GM19468 (cell line): ENCODE data around the gene GOLPH3.
"Not testable (repeated sequence)": the region's sequence is repeated elsewhere in the genome, so short reads cannot be mapped to it uniquely, and the experiment has no call there.

Experiments
- ATAC-seq: cut with Tn5 transposase; IDR thresholded peaks from one replicate; pipeline ENCODE4 v1.9.1; 2021; ENCODE audit warnings: mild to moderate bottlenecking, moderate library complexity, moderate number of reproducible peaks; ENCODE audit not compliant: unreplicated experiment; ENCODE audit errors: extremely low read depth

Gene GOLPH3

DNA sequence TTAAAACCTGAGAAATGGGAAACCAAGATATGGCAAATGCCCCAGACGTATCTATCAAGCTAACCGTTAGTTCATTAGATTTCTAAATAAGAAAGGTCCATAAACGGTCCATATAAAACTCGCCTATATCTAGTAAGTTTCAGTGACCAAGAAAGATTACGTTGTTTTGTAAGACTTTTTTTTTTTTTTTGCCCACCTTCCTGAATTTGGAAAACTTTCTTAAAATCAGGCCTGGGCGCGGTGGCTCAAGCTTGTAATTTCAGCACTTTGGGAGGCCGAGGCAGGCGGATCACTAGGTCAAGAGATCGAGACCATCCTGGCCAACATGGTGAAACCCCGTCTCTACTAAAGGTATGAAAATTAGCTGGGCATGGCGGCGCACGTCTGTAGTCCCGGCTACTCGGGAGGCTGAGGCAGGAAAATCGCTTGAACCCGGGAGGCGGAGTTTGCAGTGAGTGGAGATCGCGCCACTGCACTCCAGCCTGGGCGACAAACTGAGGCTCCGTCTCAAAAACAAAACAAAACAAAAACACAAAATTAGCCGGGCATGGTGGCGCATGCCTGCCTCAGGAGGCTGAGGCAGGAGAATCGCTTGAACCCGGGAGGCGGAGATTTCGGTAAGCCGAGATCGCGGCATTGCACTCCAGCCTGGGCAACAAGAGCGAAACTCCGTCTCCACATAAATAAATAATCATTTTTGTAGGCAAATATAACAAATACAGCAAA lies 1.8 kb downstream of the GOLPH3 start:
- ATAC-seq, result not testable (repeated sequence)

DNA sequence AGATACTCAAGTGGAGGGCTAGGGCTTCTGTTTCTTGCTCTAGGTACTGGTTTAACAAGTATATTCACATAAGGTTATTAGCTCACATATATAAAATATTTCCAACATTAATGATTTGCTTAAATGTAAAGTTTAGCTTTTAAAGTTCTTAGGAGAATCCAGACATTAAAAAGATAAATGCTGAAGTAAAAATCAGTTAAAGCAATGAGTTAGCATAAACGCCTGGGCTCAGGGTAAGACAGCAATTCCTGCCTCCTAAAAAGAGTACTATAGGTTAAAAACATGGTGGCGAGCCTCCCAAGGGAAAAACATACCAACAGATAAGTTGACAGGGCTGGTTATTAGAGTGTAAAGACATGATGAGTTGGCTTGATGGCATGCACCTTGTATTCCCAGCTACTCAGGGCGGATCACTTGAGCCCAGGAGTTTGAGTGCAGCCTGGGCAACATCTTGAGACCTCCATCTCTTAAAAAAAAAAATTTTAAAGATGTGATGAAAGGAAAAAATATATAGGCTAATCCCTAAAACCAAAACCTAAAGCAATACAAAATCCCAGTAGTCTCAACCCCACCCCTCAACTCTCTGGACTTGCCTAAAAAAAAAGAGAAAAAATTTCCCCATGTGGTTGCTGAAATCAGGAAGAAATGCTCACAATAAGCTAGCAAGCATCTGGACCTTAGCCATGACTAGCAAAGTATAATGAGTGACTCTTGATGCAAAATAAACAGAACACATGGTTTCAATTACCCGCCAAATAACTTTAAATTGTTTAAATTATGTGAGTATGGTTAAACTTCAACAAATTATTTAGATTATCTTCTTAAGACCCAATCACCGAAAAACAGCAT lies 3.6 kb downstream of the GOLPH3 start:
- ATAC-seq, result no peak

DNA sequence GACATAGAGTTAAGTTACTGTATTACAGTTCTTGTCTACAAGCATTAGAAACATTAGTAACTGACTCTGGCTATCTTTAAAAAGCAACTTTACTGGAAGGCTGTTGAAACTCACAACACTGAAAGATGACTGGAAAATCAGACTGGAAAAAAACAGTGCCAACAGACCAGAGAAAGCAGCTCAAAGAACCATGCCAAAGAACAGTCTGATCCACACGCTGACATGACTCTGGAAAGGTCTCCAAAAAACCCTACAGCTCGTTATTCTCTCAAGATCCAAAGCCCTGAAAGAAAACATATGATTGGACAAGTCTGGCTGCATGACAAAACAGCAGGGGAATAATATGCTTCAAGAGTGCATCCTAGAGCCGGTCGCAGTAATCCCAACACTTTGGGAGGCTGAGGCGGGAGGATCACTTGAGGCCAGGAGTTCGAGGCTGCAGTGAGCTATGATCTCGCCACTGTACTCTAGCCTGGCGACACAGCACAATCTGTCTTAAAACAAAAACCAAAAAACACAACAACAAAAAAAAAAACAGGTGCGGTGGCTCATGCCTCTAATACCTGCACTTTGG lies 5.6 kb downstream of the GOLPH3 start:
- no peak for ATAC-seq

DNA sequence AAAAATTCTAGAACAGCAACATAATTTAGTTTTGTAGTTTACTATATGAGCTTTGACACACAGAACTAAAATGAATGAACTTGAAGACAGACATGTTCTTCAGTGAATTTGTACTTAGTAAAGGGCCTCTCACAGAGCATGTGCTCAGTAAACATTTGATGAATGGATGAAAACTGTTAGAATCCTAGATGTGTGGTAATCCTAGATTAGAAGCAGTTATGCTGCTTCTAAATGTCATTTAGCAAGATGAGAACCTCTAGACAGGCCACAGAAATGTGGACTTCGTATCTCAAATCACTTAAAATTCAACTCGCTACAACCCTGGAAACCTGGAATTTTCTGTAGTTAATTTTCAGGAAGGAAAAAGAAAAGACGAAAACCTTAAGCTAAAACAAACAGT lies 8.5 kb downstream of the GOLPH3 start:
- no peak for ATAC-seq

DNA sequence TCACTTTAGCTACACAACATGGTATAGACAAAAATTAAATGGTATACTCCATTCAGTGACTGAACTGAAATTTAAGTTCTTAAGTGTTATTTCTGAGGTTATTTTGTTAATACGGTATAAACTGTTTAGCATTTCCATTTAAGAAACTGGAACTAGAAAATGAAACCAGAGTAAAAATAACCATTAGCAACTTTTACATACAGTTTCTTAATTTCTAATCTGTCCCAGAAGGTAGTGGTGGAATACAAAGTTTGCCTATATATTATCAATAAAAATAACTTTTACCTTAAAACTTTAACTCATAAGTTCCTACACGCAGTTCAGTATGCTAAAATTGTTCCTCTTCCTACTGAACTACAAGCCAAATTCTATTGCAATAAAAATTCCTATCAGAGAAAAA lies 10.3 kb downstream of the GOLPH3 start:
- no peak for ATAC-seq

DNA sequence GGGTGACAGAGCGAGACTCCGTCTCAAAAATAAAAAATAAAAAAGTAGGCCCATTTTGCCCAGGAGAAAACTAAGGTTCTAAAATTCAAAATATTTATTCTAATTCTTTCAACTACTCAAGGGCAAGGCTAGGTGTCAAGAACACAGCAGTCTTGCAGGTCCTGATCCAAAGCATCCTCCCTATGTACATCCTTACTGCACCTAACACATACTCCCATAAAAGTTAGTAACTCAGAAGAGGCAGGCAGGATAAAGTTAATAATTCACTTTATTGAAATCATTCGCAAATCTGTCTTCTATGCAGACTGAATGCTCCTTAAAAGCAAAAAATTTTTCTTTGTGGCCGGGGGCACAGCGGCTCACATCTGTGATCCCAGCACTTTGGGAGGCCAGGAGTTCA lies 11.1 kb downstream of the GOLPH3 start:
- ATAC-seq, result no peak

DNA sequence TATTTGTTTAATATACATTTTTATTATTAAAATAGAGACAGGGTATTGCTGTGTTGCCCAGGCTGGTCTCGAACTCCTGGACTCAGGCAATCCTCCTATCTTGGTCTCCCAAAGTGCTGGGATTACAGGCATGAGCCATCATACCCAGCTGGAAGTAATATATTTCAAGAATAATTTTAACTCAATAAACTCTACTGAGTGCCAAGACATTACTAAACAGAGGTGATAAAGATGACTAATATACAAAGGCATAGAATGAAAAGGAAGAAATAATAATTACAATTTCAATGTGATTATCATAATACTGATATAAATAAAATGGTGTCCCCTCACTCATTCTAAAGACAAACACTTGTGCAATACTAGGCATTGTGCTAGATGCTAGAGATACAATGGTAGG lies 13.9 kb downstream of the GOLPH3 start:
- ATAC-seq, result no peak

DNA sequence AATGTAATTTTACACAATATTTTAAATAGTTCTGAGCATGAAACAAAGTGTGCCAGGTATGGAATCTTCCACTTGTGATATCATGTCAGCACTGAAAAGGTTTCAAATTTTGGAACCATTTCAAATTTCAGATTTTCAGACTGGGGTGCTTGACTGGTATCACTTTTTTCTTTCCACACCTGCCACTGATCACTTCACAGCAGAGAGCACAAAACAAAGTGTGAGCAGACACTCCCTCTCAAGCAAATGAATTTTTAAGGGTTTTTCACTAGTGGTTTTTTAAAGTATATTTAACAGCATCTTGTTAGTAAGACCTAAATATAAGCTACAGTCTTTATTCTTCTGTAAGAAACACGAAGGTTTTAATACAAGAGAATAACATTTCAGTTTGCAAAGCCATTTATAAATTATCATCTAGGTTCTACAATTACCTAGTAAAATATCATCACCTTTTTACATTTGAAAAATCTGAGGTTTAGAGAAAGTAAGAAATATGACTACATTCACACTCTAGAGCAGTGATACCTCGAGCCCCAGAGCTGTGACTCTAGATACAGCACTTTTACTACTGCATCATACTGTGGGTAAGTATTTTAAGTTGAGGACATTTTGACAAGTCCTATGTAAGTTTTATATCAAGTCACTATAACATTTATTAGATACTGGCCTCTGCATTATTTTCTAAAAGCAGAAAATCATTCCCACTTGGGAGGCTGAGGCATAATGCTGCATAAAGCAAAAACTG lies 14.6 kb downstream of the GOLPH3 start:
- no peak for ATAC-seq

DNA sequence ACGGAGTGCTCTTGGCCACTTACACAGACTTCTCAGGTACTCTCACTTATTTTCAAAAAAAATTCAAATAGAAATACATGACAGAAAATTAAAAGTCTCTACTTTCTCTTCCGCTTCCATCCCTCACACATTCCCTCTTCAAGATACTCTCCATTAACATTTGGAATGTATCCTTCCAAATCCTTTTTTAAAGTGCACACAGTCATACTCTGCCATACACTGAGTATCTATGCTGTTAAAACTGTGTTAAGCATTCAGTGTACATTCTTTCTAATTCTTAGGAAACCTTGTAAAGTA lies 15.5 kb downstream of the GOLPH3 start:
- no peak for ATAC-seq

DNA sequence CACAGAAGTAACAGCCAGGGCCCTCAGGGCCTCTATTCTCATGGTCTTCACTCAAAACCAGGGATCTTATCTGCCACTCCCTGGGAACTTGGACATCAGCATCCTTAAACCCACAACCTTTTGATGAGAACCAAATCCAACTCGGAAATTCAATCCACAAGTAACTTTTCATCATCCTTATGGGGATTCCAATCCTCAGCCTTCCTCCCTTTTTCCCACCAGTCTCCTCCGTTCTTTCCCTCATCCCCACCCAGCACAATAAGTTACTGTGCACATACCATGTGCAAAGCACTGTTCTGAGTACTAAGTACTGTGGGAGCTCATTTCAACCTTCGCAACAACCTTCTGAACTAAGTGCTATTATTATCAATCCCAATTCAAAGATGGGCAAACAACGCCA lies 17.0 kb downstream of the GOLPH3 start:
- no peak for ATAC-seq

DNA sequence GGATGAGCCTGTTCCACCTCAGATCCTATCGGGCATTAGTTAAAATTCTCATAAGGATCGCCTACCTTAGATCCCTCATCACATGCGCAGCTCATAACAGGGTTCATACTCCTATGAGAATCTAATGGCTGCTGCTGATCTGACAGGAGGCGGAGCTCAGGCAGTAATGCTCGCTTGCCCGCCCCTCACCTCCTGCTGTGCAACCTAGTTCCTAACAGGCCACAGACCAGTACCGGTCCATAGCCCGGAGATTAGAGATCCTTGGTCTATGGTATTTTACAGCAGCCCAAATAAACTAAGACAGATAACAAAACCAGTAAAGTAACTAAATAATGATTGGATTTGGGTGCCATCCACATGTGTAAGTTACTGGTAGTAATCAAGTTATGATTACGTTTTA lies 17.5 kb downstream of the GOLPH3 start:
- no peak for ATAC-seq

DNA sequence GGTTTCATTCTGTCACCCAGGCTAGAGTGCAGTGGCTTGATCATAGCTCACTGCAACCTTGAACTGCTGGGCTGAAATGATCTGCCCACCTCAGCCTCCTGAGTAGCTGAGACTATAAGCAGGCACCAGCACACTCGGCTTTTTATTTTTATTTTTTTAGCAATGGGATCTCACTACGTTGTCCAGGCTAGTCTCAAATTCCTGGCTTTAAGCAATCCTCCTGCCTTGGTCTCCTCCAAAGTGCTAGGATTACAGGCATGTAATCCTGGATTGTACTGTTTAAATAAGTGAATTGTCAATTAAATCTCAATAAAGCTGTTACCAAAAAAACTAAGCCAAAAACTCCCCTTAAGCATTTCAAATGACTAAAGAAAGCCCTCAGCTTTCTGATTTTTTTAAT lies 18.9 kb downstream of the GOLPH3 start:
- no peak for ATAC-seq

DNA sequence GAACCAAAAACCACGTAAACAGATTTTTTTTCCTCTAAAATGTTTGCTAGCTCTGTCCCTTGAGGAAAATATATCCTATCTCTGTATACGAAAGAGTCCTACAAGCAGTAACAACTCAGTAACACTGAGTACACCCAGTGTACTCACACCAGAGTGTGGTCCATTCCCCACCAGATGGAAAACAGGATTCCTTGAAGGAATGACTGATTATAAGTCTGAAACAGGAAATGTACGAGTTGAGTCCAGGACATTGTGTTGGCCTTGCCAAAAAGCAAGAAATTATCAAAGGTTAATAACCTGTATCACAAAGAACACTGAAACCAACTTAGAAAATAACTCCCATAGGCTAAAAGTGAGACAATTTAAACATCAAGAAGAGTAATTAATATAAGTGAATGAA lies 20.4 kb downstream of the GOLPH3 start:
- ATAC-seq, result no peak

DNA sequence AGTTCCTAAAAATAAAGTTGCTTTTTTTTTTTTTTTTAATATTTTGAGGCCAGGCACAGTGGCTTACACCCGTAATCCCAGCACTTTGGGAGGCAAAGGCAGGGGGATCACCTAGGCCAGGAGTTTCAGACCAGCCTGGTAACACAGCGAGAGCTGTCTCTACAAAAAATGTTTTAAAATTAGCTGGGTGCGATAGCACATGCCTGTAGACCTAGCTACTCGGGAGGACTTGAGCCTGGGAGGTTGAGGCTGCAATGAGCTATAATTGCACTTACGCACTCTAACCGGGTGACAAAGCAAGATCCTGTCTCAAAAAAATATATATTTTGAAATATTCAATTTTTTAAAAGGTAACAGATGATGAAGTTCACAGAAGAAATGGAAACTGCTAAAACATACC lies 22.9 kb downstream of the GOLPH3 start:
- ATAC-seq, result no peak

DNA sequence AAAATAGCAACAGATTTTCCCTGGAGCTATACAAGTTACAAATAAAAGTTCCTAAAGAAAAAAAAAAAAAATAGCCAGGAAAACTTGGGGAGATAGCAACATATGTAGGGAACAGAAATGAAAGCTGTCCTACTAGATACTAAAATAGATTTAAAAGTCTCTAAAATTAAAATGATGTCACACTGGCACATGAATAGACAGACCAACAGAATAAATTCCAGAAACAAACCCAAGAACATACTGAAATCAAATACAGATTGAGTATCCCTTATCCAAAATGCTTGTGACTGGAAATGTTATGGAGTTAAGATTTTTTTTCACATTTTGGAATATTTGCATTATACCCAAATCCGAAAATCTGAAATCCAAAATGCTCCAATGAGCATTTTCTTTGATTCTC lies 23.8 kb downstream of the GOLPH3 start:
- no peak for ATAC-seq

DNA sequence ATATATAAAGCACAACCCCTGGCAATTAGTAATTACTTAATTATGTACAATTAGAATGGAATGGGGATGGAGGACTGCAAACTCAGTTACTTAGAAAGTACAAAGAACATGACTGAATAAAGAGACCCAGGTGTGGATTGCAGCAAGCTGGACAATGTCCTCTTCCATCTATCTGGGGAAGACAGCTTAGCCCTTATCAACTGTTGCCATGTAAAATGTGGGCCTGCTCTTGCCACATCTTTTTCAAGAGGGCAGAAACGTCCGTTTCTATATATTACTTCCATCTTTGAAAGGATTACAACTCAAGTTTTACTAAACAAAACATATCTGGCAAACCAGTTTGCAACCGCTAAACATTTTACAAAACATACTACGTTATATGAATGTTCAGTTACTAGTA lies 26.2 kb downstream of the GOLPH3 start:
- ATAC-seq, result no peak

DNA sequence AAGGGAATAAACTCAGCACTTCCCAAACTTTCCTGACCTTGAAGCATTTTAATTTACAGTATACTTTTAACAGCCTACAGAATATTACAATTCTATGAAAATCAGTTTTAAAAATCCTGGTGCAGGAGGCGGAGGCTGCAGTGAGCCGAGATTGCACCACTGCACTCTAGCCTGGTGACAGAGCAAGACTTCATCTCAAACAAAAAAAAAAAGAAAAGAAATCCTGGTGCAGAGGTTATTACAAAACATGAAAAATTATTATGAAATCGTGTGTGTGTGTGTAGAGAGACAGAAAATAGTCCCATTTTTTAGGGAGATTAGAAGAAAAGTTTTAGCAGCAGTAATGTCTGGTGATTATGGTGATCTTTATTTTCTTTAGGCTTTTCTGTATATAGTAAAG lies 26.9 kb downstream of the GOLPH3 start:
- ATAC-seq, result no peak

DNA sequence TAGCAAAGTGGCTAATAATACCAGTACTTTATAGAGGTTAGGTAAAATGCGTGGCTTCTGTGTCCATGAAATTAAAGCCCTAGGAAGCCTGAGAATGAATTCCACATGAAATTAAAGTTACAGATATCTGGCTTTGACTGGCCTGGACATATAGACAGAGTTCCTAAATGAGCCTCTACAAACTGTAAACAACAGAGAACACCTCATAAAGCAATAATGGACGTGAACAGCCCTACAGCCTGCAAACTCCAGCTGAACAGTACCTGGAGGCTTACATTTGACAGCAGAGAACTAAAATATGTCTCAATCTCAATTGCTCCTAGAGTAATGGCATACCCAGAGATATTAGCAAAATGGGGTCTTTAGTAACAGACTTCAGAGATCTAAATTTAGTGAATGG lies 28.7 kb downstream of the GOLPH3 start:
- ATAC-seq, result no peak

DNA sequence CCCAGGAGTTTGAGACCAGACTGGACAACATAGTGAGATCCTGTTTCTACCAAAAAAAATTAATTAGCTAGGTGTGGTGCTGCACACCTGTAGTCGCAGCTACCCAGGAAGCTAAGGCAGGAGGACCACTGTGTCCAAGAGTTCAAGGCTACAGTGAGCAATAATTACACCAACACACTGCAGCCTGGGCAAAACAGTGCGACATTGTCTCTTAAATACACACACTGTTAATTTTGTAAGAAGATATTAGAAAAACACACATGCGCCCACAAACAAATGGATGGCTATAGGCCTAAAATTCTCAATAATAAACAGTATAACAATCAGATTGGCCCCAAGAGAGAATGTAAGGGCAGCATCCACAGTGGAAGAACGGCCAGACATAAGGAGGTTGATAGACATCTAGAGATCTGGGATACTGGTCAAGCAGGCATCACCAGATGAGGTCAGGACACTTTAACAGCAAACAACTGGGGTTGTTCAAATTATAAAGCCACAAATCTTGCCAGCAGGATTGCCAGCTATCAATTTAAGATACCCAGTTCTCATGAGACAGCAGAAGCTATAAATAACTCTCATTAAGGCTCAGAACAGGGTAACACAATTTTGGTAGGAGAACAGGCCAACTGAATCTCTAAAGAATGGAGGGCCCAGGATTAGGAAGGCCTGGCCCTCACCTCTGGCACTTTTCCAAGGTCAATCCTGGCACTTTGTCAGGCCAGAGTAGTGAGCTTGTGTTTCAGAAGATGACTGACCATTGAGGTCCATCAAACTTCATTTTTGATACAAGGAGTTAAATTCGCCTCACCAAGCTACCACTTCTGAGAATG lies 29.5 kb downstream of the GOLPH3 start:
- ATAC-seq, result no peak
